ENCODE results near the gene ZNF584. TPM values are rescaled to one million over a fixed set of nuclear protein-coding genes. Genes with fewer than 3 reads are reported as not detected.
"Not testable (repeated sequence)": the region's sequence is repeated elsewhere in the genome, so short reads cannot be mapped to it uniquely, and the experiment has no call there.

The ZNF584 gene
- total RNA-seq, 2 donors from 2014 or later: 8.4 to 18.5 TPM

DNA sequence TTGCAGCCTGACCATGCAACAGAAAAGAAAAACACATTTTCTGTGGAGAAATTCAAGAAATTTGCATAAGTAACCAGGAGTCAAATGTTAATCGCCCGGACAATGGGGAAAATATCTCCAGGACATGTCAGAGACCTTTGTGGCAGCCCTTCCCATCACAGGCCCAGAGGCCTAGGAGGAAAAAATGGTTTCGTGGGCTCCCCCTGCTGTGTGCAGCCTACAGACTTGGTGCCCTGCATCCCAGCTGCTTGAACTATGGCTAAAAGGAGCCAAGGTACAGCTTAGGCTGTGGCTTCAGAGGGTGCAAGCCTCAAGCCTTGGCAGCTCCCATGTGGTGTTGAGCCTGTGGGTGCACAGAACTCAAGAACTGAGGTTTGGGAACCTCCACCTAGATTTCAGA, 40.4 kb downstream of the ZNF584 start:
- peaks cover 15% of the 10 kb centered on the region for H3K36me3 Mint-ChIP-seq

GRCh38 chr19:58449980-58450379, 41.5 kb downstream of the ZNF584 start:
- not testable (repeated sequence) for DNase-seq (ENCODE audit: low spot score); H3K4me3 Mint-ChIP-seq; ATAC-seq; H3K9me3 Mint-ChIP-seq
- Mint-ChIP-seq H3K27ac (peak overlapping the region in 1 of 2 donors; percentile 11), H3K27me3 (peaks cover 12 to 18% of the 10 kb centered on the region in 2 donors), H3K36me3 (peaks cover 15% of the 10 kb centered on the region), H3K4me1 (ENCODE audit: low read depth in 2 of 2) (peaks cover 19 to 20% of the 10 kb centered on the region in 2 donors)

More for the DNA sequence above, 40.4 kb downstream of the ZNF584 start:
- not testable (repeated sequence) for H3K27ac Mint-ChIP-seq; ATAC-seq; DNase-seq (ENCODE audit: low spot score); H3K4me3 Mint-ChIP-seq; H3K9me3 Mint-ChIP-seq
- H3K27me3 Mint-ChIP-seq: peaks cover 12 to 22% of the 10 kb centered on the region in 2 donors
- H3K4me1 Mint-ChIP-seq (ENCODE audit: low read depth in 2 of 2): peaks cover 18 to 19% of the 10 kb centered on the region in 2 donors

- peaks cover 12 to 18% of the 10 kb centered on the region in 2 donors for H3K27me3 Mint-ChIP-seq
- no peaks in the 10 kb centered on the region for H3K9me3 Mint-ChIP-seq
- peak overlapping the region; percentile 11 to 57 for H3K27ac Mint-ChIP-seq
- peaks cover 19 to 20% of the 10 kb centered on the region in 2 donors for H3K4me1 Mint-ChIP-seq (ENCODE audit: low read depth in 2 of 2)
- peak overlapping the region; percentile 93 for H3K4me3 Mint-ChIP-seq
- DNase-seq (ENCODE audit: low spot score): no peak
- peaks cover 15% of the 10 kb centered on the region for H3K36me3 Mint-ChIP-seq
- ATAC-seq: no peak
These were observed 42.5 kb downstream of the ZNF584 start for GRCh38 chr19:58450856-58451357.

- H3K27ac Mint-ChIP-seq: peak within 1 kb of the TSS; percentile 11 to 57
- peaks cover 12 to 18% of the 10 kb centered on the region in 2 donors for H3K27me3 Mint-ChIP-seq
- peaks cover 15% of the 10 kb centered on the region for H3K36me3 Mint-ChIP-seq
- no peaks in the 10 kb centered on the region for H3K9me3 Mint-ChIP-seq
- H3K4me1 Mint-ChIP-seq (ENCODE audit: low read depth in 2 of 2): peaks cover 19 to 20% of the 10 kb centered on the region in 2 donors
- peak; percentile 95 for DNase-seq (ENCODE audit: low spot score)
- peak; percentile 98 to 99 for ATAC-seq
- peak within 1 kb of the TSS; percentile 93 for H3K4me3 Mint-ChIP-seq
These were observed 43.1 kb downstream of the ZNF584 start, which contains the start of gene ZNF324B for GRCh38 chr19:58451358-58452101. ZNF324B (plus strand) TSS chr19:58451622; CDS start chr19:58453702, 2,080 bp downstream.

DNA sequence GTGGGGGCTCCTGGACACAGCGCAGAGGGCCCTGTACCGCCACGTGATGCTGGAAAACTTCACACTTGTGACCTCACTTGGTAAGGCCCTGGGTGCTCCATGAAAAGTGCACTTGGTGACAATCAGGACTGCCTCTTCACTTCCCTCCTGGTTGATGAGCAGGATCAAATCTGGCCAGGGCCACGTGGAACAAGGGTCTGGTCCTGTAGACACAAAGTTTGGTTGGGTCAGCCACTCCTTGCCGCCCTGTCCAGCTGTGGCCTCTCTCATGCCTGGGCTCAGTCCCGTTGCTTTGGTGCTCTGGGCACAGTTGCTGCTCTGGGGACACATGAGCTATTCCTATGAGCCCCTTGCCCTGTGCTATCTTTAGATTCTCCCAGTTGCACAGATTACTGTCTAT, 45.3 kb downstream of the ZNF584 start:
- H3K4me1 Mint-ChIP-seq (ENCODE audit: low read depth in 2 of 2): peaks cover 19 to 23% of the 10 kb centered on the region in 2 donors
- H3K27me3 Mint-ChIP-seq: peaks cover 0 to 9% of the 10 kb centered on the region in 2 donors
- H3K4me3 Mint-ChIP-seq: peak overlapping the region; percentile 38
- no peaks in the 10 kb centered on the region for H3K9me3 Mint-ChIP-seq
- no peak overlapping the region for H3K27ac Mint-ChIP-seq
- ATAC-seq (no peak), DNase-seq (ENCODE audit: low spot score) (no peak)
- peaks cover 6% of the 10 kb centered on the region for H3K36me3 Mint-ChIP-seq

DNA sequence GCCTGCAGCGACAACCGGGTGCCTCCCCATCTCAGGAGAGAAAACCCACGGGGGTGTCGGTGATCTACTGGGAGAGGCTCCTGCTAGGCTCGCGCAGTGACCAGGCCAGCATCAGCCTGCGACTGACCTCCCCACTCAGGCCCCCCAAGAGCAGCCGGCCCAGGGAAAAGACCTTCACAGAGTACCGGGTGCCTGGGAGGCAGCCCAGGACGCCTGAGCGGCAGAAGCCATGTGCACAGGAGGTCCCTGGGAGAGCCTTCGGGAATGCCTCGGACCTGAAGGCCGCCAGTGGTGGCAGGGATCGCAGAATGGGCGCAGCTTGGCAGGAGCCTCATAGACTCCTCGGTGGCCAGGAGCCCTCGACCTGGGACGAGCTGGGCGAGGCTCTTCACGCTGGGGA, 46.9 kb downstream of the ZNF584 start:
- H3K9me3 Mint-ChIP-seq: no peaks in the 10 kb centered on the region

GRCh38 chr19:58456111-58456510, 47.7 kb downstream of the ZNF584 start:
- Mint-ChIP-seq H3K4me3 (no peak overlapping the region), H3K27me3 (no peaks in the 10 kb centered on the region), H3K4me1 (ENCODE audit: low read depth in 2 of 2) (peaks cover 12 to 16% of the 10 kb centered on the region in 2 donors), H3K9me3 (no peaks in the 10 kb centered on the region), H3K27ac (no peak overlapping the region), H3K36me3 (no peaks in the 10 kb centered on the region)
- ATAC-seq: no peak
- DNase-seq (ENCODE audit: low spot score): no peak

More for the DNA sequence above, 46.9 kb downstream of the ZNF584 start:
- Mint-ChIP-seq H3K4me3 (no peak overlapping the region), H3K36me3 (no peaks in the 10 kb centered on the region), H3K4me1 (ENCODE audit: low read depth in 2 of 2) (peaks cover 19 to 23% of the 10 kb centered on the region in 2 donors), H3K27me3 (peaks cover 0 to 2% of the 10 kb centered on the region in 2 donors), H3K27ac (no peak overlapping the region)
- ATAC-seq (no peak), DNase-seq (ENCODE audit: low spot score) (no peak)

- H3K4me3 Mint-ChIP-seq: no peak overlapping the region
- H3K9me3 Mint-ChIP-seq: no peaks in the 10 kb centered on the region
- H3K27ac Mint-ChIP-seq: no peak overlapping the region
- DNase-seq (ENCODE audit: low spot score) (no peak), ATAC-seq (no peak)
- no peaks in the 10 kb centered on the region for H3K36me3 Mint-ChIP-seq
- peaks cover 0 to 5% of the 10 kb centered on the region in 2 donors for H3K4me1 Mint-ChIP-seq (ENCODE audit: low read depth in 2 of 2)
- no peaks in the 10 kb centered on the region for H3K27me3 Mint-ChIP-seq
These were observed 51.6 kb downstream of the ZNF584 start for GRCh38 chr19:58460039-58460438.

- H3K4me3 Mint-ChIP-seq: peak overlapping the region; percentile 87
- no peaks in the 10 kb centered on the region for H3K9me3 Mint-ChIP-seq
- H3K36me3 Mint-ChIP-seq: no peaks in the 10 kb centered on the region
- H3K27me3 Mint-ChIP-seq: no peaks in the 10 kb centered on the region
- ATAC-seq: peak in 1 of 2 donors; percentile 1
- no peak for DNase-seq (ENCODE audit: low spot score)
- H3K4me1 Mint-ChIP-seq (ENCODE audit: low read depth in 2 of 2): peaks cover 13 to 19% of the 10 kb centered on the region in 2 donors
- H3K27ac Mint-ChIP-seq: peak overlapping the region; percentile 31 to 46
These were observed 57.8 kb downstream of the ZNF584 start for GRCh38 chr19:58466089-58466759.

DNA sequence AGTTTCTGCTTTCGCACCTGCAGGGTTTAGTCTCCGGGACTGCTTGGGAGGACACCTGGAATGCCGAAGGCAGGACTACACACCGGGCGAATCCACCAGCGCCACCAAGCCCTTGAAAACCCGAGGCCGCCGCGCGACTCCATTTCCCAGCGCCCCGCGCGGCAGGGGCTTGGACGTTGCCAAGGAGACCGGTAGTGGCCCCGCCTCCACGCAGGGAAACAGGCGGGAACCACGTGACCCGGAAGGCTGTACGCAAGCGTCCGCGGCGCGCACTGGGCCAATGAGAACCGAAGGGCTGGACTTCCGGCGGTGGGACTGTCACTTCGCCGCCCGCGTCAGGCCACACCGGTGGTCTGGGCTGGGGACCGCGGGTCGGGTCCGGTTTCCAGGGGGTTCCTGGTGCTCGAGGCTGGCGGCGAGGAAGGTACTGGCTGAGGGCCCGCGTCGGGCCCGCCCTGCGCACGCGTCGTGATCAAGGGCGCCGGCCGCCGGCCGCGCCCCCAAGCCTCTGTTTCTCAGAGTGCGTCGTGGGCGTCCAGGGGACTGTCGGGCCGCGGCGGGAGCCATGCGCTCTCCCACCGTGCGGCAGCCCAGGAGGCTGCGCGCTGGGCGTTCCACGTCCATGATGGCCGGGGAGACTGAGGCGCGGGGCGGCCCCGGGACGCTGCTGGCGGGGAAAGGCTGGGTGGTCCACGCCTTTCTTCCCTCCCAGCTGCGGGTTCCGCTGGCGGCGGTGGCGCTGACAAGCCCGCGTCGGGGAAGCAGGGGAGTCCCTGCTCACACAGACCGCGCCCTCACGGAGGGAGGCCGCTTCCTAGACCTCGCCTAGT, 58.5 kb downstream of the ZNF584 start, which contains the start of gene ZNF324:
TSS of gene ZNF324 (plus strand) at position 321 of the 830 bp plus-strand sequence. CDS start 2,106 bp downstream, outside the sequence.
- peak; percentile 97 to 99 for ATAC-seq
- Mint-ChIP-seq H3K9me3 (no peaks in the 10 kb centered on the region), H3K27ac (peak within 1 kb of the TSS; percentile 46 to 78), H3K27me3 (no peaks in the 10 kb centered on the region), H3K4me1 (ENCODE audit: low read depth in 2 of 2) (peaks cover 13 to 19% of the 10 kb centered on the region in 2 donors), H3K4me3 (peak within 1 kb of the TSS; percentile 87), H3K36me3 (no peaks in the 10 kb centered on the region)
- DNase-seq (ENCODE audit: low spot score): peak; percentile 98

Measured in natural killer cell treated with Interleukin-12 subunit alpha and Interleukin-12 subunit beta and Interleukin-15 and Interleukin-18, amount 100 ng/mL, for 72 hours (primary cell).